Breast epithelium (tissue), 4 donors: ENCODE data around the gene CABP5. TPM values are rescaled to one million over a fixed set of nuclear protein-coding genes. Genes with fewer than 3 reads are reported as not detected.

ENCODE experiments used
- DNase-seq, 2 donors: peaks; one replicate each; pipeline ENCODE4 v3.0.0-alpha.2; 2019; ENCODE audit warnings: low spot score in 2 of 2
- H3K27ac ChIP-seq, 2 donors: fragments of 200-600 bp; sonication (generic) in 1 of 2; one replicate each; pipeline ENCODE4 v1.5.1; 2016 to 2019; ENCODE audit warnings: mild to moderate bottlenecking in 1 of 2
- H3K27me3 ChIP-seq, 2 donors: fragments of 200-600 bp; sonication (generic) in 1 of 2; one replicate each; pipeline versions ENCODE4 v1.5.1 to v1.6.0; 2017 to 2019; ENCODE audit warnings: control low read depth in 1 of 2, mild to moderate bottlenecking in 1 of 2
- H3K36me3 ChIP-seq: fragments of 200-600 bp; one replicate; pipeline ENCODE4 v1.5.1; 2019
- H3K4me1 ChIP-seq, 2 donors: fragments of 200-600 bp; sonication (generic); one replicate each; pipeline ENCODE4 v1.5.1; 2016 to 2019; ENCODE audit warnings: control low read depth in 1 of 2
- H3K4me3 ChIP-seq, 3 donors: fragments of 200-600 bp; sonication (generic); 1 replicate in 2 of 3; 2 replicates in 1 of 3; pipeline ENCODE4 v1.5.1; 2016 to 2019; ENCODE audit warnings: mild to moderate bottlenecking in 3 of 3, moderate library complexity in 2 of 3
- H3K9me3 ChIP-seq, 2 donors: fragments of 200-600 bp; sonication (generic) in 1 of 2; one replicate each; pipeline ENCODE4 v1.5.1; 2016 to 2019; ENCODE audit warnings: control low read depth in 1 of 2
- POLR2A ChIP-seq: fragments of 450-650 bp; IDR thresholded peaks from one replicate; pipeline ENCODE4 v1.6.1; 2016; ENCODE audit warnings: antibody characterized with exemption, mild to moderate bottlenecking, moderate library complexity
- POLR2AphosphoS5 ChIP-seq, 3 donors: sonication (generic); formaldehyde crosslinking; IDR thresholded peaks; one replicate each; pipeline ENCODE4 v1.6.1; 2017; ENCODE audit warnings: antibody characterized with exemption in 3 of 3
- intact Hi-C: fragments of 100-400 bp; cut with DNase I; formaldehyde crosslinking; loops from one replicate; pipeline ENCODE4 v1.15.1; 2023; ENCODE audit warnings: low total_unique reads
- total RNA-seq, 3 donors: library from RNA; depleted of rRNA; stranded (reverse); fragments of >200 nt; gene quantifications; one replicate each; pipeline ENCODE4 v1.1.0, GENCODE V29; 2016
- TF ChIP-seq, protein P1 (sequence below), 3 donors: fragments of 450-650 bp; IDR thresholded peaks; one replicate each; pipeline ENCODE4 v1.5.1; 2016 to 2017; ENCODE audit warnings: antibody characterized with exemption in 3 of 3, mild to moderate bottlenecking in 3 of 3, moderate library complexity in 3 of 3

Gene CABP5
- total RNA-seq, 3 donors from 2014 or later: not detected

DNA sequence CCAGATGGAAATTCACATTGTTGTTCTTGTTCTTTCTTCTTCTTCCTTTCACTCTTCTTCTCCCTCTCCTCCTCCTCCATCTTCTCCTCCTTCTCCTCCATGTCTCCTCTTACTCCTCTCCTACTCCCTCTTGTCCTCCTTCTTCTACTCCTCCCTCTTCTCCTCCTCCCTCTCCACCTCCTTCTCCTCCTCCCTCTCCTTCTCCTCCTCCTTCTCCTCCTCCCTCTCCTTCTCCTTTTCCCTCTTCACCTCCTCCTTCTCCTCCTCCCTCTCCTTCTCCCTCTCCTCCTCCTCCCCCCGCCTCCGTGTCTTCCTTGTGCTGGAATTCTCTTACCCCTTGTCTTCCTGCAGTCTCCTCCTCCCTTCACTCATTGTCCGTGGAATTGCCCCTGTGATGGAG lies 18.4 kb downstream of the CABP5 start:
- H3K36me3 ChIP-seq: no peaks in the 10 kb centered on the region
- no peaks in the 10 kb centered on the region for H3K4me1 ChIP-seq
- H3K27me3 ChIP-seq: peaks cover 0 to 23% of the 10 kb centered on the region in 2 donors
- intact Hi-C loops: no loop called here
- H3K27ac ChIP-seq: no peak overlapping the region
- H3K9me3 ChIP-seq: no peaks in the 10 kb centered on the region
- H3K4me3 ChIP-seq: no peak overlapping the region
- no peak for DNase-seq
- TF ChIP-seq POLR2AphosphoS5 (IDR thresholded peaks at IDR 0.05) (no peak), POLR2A (no peak)
- TF ChIP-seq, protein P1, sequence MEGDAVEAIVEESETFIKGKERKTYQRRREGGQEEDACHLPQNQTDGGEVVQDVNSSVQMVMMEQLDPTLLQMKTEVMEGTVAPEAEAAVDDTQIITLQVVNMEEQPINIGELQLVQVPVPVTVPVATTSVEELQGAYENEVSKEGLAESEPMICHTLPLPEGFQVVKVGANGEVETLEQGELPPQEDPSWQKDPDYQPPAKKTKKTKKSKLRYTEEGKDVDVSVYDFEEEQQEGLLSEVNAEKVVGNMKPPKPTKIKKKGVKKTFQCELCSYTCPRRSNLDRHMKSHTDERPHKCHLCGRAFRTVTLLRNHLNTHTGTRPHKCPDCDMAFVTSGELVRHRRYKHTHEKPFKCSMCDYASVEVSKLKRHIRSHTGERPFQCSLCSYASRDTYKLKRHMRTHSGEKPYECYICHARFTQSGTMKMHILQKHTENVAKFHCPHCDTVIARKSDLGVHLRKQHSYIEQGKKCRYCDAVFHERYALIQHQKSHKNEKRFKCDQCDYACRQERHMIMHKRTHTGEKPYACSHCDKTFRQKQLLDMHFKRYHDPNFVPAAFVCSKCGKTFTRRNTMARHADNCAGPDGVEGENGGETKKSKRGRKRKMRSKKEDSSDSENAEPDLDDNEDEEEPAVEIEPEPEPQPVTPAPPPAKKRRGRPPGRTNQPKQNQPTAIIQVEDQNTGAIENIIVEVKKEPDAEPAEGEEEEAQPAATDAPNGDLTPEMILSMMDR (IDR thresholded peaks at IDR 0.05): no peak

DNA sequence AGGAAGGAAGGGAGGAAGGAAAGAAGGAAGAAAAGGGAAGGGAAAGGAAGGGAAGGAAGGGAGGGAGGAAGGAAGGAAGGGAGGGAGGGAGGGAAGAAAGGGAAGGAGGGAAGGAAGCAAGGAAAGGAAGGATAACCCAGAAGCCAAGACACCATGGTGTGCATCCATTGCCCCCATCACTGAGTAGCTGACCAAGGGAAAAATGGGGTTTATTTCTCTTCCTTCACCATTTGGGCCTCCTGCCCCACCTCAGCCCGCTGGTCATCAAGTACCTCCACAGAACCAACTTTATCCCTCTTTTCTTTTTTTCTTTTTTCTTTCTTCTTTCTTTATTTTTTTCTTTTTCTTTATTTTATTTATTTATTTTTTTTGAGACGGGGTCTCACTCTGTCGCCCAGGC lies 20.4 kb downstream of the CABP5 start:
- Histone ChIP-seq H3K4me1 (no peaks in the 10 kb centered on the region), H3K27ac (no peak overlapping the region), H3K27me3 (peaks cover 0 to 26% of the 10 kb centered on the region in 2 donors), H3K36me3 (no peaks in the 10 kb centered on the region), H3K4me3 (no peak overlapping the region), H3K9me3 (no peaks in the 10 kb centered on the region)
- intact Hi-C loops: no loop called here
- no peak for DNase-seq
- TF ChIP-seq POLR2AphosphoS5 (IDR thresholded peaks at IDR 0.05): no peak
- TF ChIP-seq, protein P1 (IDR thresholded peaks at IDR 0.05): no peak
- no peak for TF ChIP-seq POLR2A

DNA sequence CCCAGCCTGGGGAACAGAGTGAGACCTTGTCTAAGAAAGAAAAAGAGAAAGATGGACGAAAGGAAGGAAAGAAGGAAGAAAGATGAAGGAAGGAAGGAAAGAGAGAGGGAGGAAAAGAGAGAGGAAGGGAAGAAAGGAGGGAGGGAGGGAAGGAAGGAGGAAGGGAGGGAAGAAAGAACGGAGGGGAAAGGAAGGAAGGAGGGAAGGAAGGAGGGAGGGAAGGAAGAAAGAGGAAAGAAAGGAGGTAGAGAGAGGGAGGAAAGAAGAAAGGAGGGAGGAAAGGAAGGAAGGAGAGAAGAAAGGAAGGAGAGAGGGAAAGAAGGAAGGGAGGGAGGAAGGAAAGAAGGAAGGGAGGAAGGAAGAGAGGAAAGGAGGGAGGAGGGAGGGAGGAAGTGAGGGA lies 20.9 kb downstream of the CABP5 start:
- TF ChIP-seq POLR2A: no peak
- TF ChIP-seq, protein P1 (IDR thresholded peaks at IDR 0.05): no peak
- no peak for TF ChIP-seq POLR2AphosphoS5 (IDR thresholded peaks at IDR 0.05)
- intact Hi-C loops: no loop called here

DNA sequence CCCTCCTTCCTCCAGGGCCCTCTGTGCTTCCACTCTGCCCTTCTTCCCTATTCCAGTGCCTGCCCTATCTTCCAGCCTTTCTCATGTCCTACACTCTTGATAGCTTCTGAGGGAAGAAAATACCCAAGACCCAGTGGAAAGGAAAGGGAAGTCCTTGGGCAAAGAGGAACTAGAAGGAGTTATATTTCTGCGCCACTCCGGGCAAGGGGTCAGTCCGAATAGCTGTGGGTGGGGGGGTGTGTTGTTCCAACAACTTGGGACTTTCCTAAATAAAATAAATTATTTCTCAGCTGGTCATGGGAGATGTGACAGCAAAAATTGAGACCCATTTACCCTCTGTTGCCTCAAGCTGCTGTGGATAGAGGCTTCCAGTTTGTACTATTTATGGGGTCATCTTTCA lies 23.2 kb downstream of the CABP5 start:
- TF ChIP-seq POLR2A: no peak
- TF ChIP-seq, protein P1 (IDR thresholded peaks at IDR 0.05): no peak
- TF ChIP-seq POLR2AphosphoS5 (IDR thresholded peaks at IDR 0.05): no peak

More for the DNA sequence above, 20.9 kb downstream of the CABP5 start:
- Histone ChIP-seq H3K4me1 (no peaks in the 10 kb centered on the region), H3K36me3 (no peaks in the 10 kb centered on the region), H3K9me3 (no peaks in the 10 kb centered on the region), H3K27me3 (peaks cover 0 to 29% of the 10 kb centered on the region in 2 donors), H3K4me3 (no peak overlapping the region), H3K27ac (no peak overlapping the region)
- no peak for DNase-seq

DNA sequence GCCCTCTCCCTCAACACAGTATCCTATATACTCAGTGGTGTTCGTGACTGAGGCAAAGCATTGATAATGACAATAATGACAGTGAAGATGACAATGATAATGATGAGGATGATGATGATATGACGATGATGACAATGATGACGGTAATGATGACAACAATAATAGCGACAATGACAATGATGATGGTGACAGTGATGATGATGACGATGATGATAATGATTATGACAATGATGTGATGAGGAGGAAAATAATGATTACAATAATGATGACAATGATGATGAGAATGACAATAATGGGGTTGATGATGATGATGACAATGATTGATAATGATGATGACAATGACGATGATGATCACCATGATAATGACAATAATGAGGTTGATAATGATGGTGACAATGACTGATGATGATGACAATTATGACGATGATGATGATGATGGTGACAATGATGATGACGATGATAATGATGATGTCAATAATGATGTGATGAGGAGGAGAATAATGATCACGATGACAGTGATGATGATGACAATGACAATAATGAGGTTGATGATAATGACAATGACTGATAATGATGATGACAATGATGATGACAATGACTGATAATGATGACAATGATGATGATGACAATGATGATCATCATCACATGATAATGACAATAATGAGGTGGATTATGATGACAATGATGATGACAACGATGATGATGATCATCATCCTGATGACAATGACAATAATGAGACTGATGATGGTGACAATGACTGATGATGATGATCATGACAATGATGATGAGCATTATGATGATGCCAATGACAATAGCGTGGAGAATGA lies 32.7 kb downstream of the CABP5 start:
- DNase-seq: no peak
- no peak overlapping the region for H3K27ac ChIP-seq
- peaks cover 0 to 4% of the 10 kb centered on the region in 2 donors for H3K27me3 ChIP-seq
- TF ChIP-seq, protein P1 (IDR thresholded peaks at IDR 0.05): no peak
- TF ChIP-seq POLR2A: no peak
- no peaks in the 10 kb centered on the region for H3K4me1 ChIP-seq
- intact Hi-C loops: no loop called here
- H3K36me3 ChIP-seq: no peaks in the 10 kb centered on the region
- H3K4me3 ChIP-seq: no peak overlapping the region
- peaks cover 0 to 6% of the 10 kb centered on the region in 2 donors for H3K9me3 ChIP-seq

More for the DNA sequence above, 23.2 kb downstream of the CABP5 start:
- Histone ChIP-seq H3K4me1 (no peaks in the 10 kb centered on the region), H3K9me3 (no peaks in the 10 kb centered on the region), H3K4me3 (no peak overlapping the region), H3K27me3 (peaks cover 0 to 21% of the 10 kb centered on the region in 2 donors), H3K36me3 (no peaks in the 10 kb centered on the region), H3K27ac (no peak overlapping the region)
- DNase-seq: no peak
- intact Hi-C loops: no loop called here
